HepG2 (cell line): ENCODE results near the gene FDPS. TPM values are rescaled to one million over a fixed set of nuclear protein-coding genes. Genes with fewer than 3 reads are reported as not detected.
A peak's percentile ranks its signal among the peaks of the same experiment; 100 is the strongest.

Experiments
- ARID2 ChIP-seq: sonication (generic); formaldehyde crosslinking; IDR thresholded peaks from 2 replicates; pipeline ENCODE4 v1.8.1; 2022; ENCODE audit warnings: mild to moderate bottlenecking, missing genetic modification reagents, borderline replicate concordance
- CREB1 ChIP-seq, 2 experiments: fragments of 450-650 bp in 1 of 2; IDR thresholded peaks; 2 replicates each; pipeline ENCODE4 v1.6.1; 2016 to 2017; ENCODE audit warnings: control low read depth in 1 of 2, mild to moderate bottlenecking in 1 of 2, missing compliant biosample characterization in 1 of 2, missing genetic modification characterization in 1 of 2
- DMAP1 ChIP-seq: IDR thresholded peaks from 2 replicates; pipeline ENCODE4 v1.6.1; 2016
- ELF4 ChIP-seq: sonication (generic); formaldehyde crosslinking; IDR thresholded peaks from 2 replicates; pipeline ENCODE4 v1.5.0; 2020; ENCODE audit warnings: missing genetic modification reagents, mild to moderate bottlenecking, moderate library complexity, borderline replicate concordance
- FOXA3 ChIP-seq: IDR thresholded peaks from 2 replicates; pipeline ENCODE4 v1.6.1; 2016; ENCODE audit warnings: missing genetic modification reagents, missing compliant biosample characterization
- FOXP1 ChIP-seq, 2 experiments: fragments of 450-650 bp in 1 of 2; IDR thresholded peaks; 2 replicates each; pipeline ENCODE4 v1.6.1; 2017 to 2018; ENCODE audit warnings: antibody characterized with exemption in 1 of 2
- HINFP ChIP-seq: sonication (generic); formaldehyde crosslinking; IDR thresholded peaks from 2 replicates; pipeline ENCODE4 v1.4.0; 2020; ENCODE audit warnings: low read depth, mild to moderate bottlenecking, missing genetic modification reagents
- HOXA5 ChIP-seq: sonication (generic); formaldehyde crosslinking; IDR thresholded peaks from 2 replicates; pipeline ENCODE4 v1.4.0; 2020; ENCODE audit warnings: missing genetic modification reagents
- KLF11 ChIP-seq: IDR thresholded peaks from 2 replicates; pipeline ENCODE4 v1.6.1; 2016; ENCODE audit warnings: missing compliant biosample characterization
- KLF15 ChIP-seq: sonication (generic); formaldehyde crosslinking; IDR thresholded peaks from 2 replicates; pipeline ENCODE4 v1.8.1; 2023; ENCODE audit warnings: borderline replicate concordance, mild to moderate bottlenecking, inconsistent platforms, missing genetic modification reagents, mixed read lengths
- NFIC ChIP-seq: IDR thresholded peaks from 2 replicates; pipeline ENCODE4 v1.6.1; 2012; ENCODE audit warnings: mild to moderate bottlenecking, low read length, inconsistent platforms
- NFYC ChIP-seq: IDR thresholded peaks from 2 replicates; pipeline ENCODE4 v1.6.1; 2016; ENCODE audit warnings: missing genetic modification reagents, missing compliant biosample characterization
- PHF8 ChIP-seq: sonication (generic); formaldehyde crosslinking; IDR thresholded peaks from 2 replicates; pipeline ENCODE4 v1.5.0; 2020; ENCODE audit warnings: missing genetic modification reagents
- PPARG ChIP-seq: conservative IDR thresholded peaks from 2 replicates; pipeline ENCODE4 v1.6.1; 2016; ENCODE audit warnings: missing biosample characterization, missing genetic modification reagents
- RXRB ChIP-seq: IDR thresholded peaks from 2 replicates; pipeline ENCODE4 v1.6.1; 2016; ENCODE audit warnings: borderline replicate concordance, missing genetic modification reagents, missing compliant biosample characterization
- SNAI1 ChIP-seq: sonication (generic); formaldehyde crosslinking; IDR thresholded peaks from 2 replicates; pipeline ENCODE4 v1.5.0; 2020; ENCODE audit warnings: mild to moderate bottlenecking, missing genetic modification reagents, borderline replicate concordance
- SOX5 ChIP-seq: IDR thresholded peaks from 2 replicates; pipeline ENCODE4 v1.6.1; 2016; ENCODE audit warnings: borderline replicate concordance
- SRSF1 ChIP-seq: fragments of 200-400 bp; formaldehyde crosslinking; optimal IDR thresholded peaks from 2 replicates; pipeline ENCODE3; 2017; ENCODE audit warnings: mild to moderate bottlenecking, low read depth, low read length, moderate library complexity
- STAT5B ChIP-seq: sonication (generic); formaldehyde crosslinking; IDR thresholded peaks from 2 replicates; pipeline ENCODE4 v1.4.0; 2020; ENCODE audit warnings: missing genetic modification reagents
- SUZ12 ChIP-seq: fragments of 150-350 bp; IDR thresholded peaks from 2 replicates; pipeline ENCODE4 v1.6.1; 2014; ENCODE audit warnings: low read depth, low read length
- TP53 ChIP-seq: sonication (generic); formaldehyde crosslinking; conservative IDR thresholded peaks from 2 replicates; pipeline ENCODE4 v1.4.0; 2020; ENCODE audit warnings: missing genetic modification reagents
- ZFY ChIP-seq: sonication (generic); formaldehyde crosslinking; IDR thresholded peaks from 2 replicates; pipeline ENCODE4 v1.4.0; 2020; ENCODE audit warnings: missing genetic modification reagents
- ZNF230 ChIP-seq: sonication (generic); formaldehyde crosslinking; IDR thresholded peaks from 2 replicates; pipeline ENCODE4 v1.4.0; 2020; ENCODE audit warnings: mild to moderate bottlenecking, missing genetic modification reagents
- ZNF337 ChIP-seq: sonication (generic); formaldehyde crosslinking; IDR thresholded peaks from 2 replicates; pipeline ENCODE4 v1.5.1; 2020; ENCODE audit warnings: missing genetic modification reagents, low read depth, mild to moderate bottlenecking, borderline replicate concordance
- ZNF44 ChIP-seq: sonication (generic); formaldehyde crosslinking; IDR thresholded peaks from 2 replicates; pipeline ENCODE4 v1.5.1; 2020; ENCODE audit warnings: mild to moderate bottlenecking, missing genetic modification reagents
- ZNF512 ChIP-seq: sonication (generic); formaldehyde crosslinking; IDR thresholded peaks from 2 replicates; pipeline ENCODE4 v1.4.0; 2020; ENCODE audit warnings: mild to moderate bottlenecking, missing genetic modification reagents
- ZNF660 ChIP-seq: sonication (generic); formaldehyde crosslinking; IDR thresholded peaks from 2 replicates; pipeline ENCODE4 v1.5.1; 2020; ENCODE audit warnings: mild to moderate bottlenecking, low read depth, missing genetic modification reagents, borderline replicate concordance
- ZNF746 ChIP-seq: sonication (generic); formaldehyde crosslinking; IDR thresholded peaks from 2 replicates; pipeline ENCODE4 v1.8.0; 2022; ENCODE audit warnings: mild to moderate bottlenecking, missing genetic modification reagents
- ZNF768 ChIP-seq: sonication (generic); formaldehyde crosslinking; IDR thresholded peaks from 2 replicates; pipeline ENCODE4 v1.4.0; 2020; ENCODE audit warnings: missing genetic modification reagents
- polyA plus RNA-seq, 8 experiments: library from polyadenylated mRNA; depleted of rRNA in 3 of 8; stranded (reverse) in 7 of 8; unstranded in 1 of 8; fragments of >200 nt; fragmentation: Illumina TruSeq in 4 of 8; extraction: Trizol in 4 of 8; gene quantifications; 2 replicates each; pipeline versions ENCODE4 v1.2.1 to v1.2.3, GENCODE V29; 2011 to 2016; ENCODE audit warnings: low read depth in 4 of 8, missing spikeins in 1 of 8, mixed read lengths in 1 of 8; ENCODE audit not compliant: insufficient read depth in 1 of 8
- total RNA-seq, 5 experiments: library from RNA; depleted of rRNA; stranded (reverse); fragments of >200 nt; fragmentation: Illumina TruSeq; extraction: Trizol; gene quantifications; 2 replicates each; pipeline ENCODE4 v1.2.3, GENCODE V29; 2016; ENCODE audit warnings: low read depth in 1 of 5

Gene FDPS
- total and polyA plus RNA-seq, 2 of the 13 experiments (the other 11 are each of a cell fraction or from before 2014, with no cell fraction given): 264 to 519 TPM

GRCh38 chr1:155300553-155301329 lies 7.9 kb upstream of the FDPS start (continued):
- TF ChIP-seq ZNF44 (CRISPR knock-in tag) (peak; percentile 96; the same call in 1 of the 2 replicates), SOX5 (CRISPR knock-in tag) (peak; percentile 85), HOXA5 (CRISPR knock-in tag) (peak; percentile 83; the same call in 1 of the 2 replicates), SRSF1 (no peak), PPARG (CRISPR knock-in tag) (peak; percentile 86), CREB1 (IDR thresholded peaks at IDR 0.05) (no peak), CREB1 (CRISPR knock-in tag; IDR thresholded peaks at IDR 0.05) (no peak), ZNF230 (CRISPR knock-in tag) (peak; percentile 97), FOXA3 (CRISPR knock-in tag) (peak; percentile 76), ZNF768 (peak; percentile 49; the same call in 1 of the 2 replicates), RXRB (CRISPR knock-in tag) (peak; percentile 85), KLF11 (0 out of 2 replicates have a peak, but pooled peaks have one; percentile 41), ZNF337 (peak; percentile 97; the same call in 1 of the 2 replicates), FOXP1 (IDR thresholded peaks at IDR 0.05) (no peak), FOXP1 (CRISPR knock-in tag; IDR thresholded peaks at IDR 0.05) (peak; percentile 32; the same call in 1 of the 2 replicates), HINFP (CRISPR knock-in tag) (peak; percentile 89; the same call in 1 of the 2 replicates), KLF15 (CRISPR knock-in tag) (0 out of 2 replicates have a peak, but pooled peaks have one; percentile 32), TP53 (CRISPR knock-in tag) (peak; percentile 76; the same call in 1 of the 2 replicates), SUZ12 (no peak), ELF4 (CRISPR knock-in tag) (0 out of 2 replicates have a peak, but pooled peaks have one; percentile 27), ZNF660 (CRISPR knock-in tag) (no peak), DMAP1 (CRISPR knock-in tag) (peak; percentile 61), ARID2 (CRISPR knock-in tag) (no peak), ZFY (CRISPR knock-in tag) (peak; percentile 95), PHF8 (CRISPR knock-in tag) (peak; percentile 62), STAT5B (CRISPR knock-in tag) (no peak), NFYC (CRISPR knock-in tag) (peak; percentile 52; the same call in 1 of the 2 replicates), NFIC (peak; percentile 23; the same call in 1 of the 2 replicates), SNAI1 (CRISPR knock-in tag) (no peak; the same call in 1 of the 2 replicates), ZNF512 (CRISPR knock-in tag) (no peak), ZNF746 (CRISPR knock-in tag) (peak; percentile 34; the same call in 1 of the 2 replicates)
